K562 treated with DMSO at 1 percent for 4 hours (cell line): Measurements from ENCODE around the gene CASKIN1. TPM values are rescaled to one million over a fixed set of nuclear protein-coding genes. Genes with fewer than 3 reads are reported as not detected.

Experiments used
- total RNA-seq: library from RNA; unstranded; fragments of 300-600 nt; gene quantifications from 2 replicates; pipeline ENCODE4 v1.2.3, GENCODE V29; 2022; ENCODE audit not compliant: insufficient read depth

CASKIN1 gene, protein sequence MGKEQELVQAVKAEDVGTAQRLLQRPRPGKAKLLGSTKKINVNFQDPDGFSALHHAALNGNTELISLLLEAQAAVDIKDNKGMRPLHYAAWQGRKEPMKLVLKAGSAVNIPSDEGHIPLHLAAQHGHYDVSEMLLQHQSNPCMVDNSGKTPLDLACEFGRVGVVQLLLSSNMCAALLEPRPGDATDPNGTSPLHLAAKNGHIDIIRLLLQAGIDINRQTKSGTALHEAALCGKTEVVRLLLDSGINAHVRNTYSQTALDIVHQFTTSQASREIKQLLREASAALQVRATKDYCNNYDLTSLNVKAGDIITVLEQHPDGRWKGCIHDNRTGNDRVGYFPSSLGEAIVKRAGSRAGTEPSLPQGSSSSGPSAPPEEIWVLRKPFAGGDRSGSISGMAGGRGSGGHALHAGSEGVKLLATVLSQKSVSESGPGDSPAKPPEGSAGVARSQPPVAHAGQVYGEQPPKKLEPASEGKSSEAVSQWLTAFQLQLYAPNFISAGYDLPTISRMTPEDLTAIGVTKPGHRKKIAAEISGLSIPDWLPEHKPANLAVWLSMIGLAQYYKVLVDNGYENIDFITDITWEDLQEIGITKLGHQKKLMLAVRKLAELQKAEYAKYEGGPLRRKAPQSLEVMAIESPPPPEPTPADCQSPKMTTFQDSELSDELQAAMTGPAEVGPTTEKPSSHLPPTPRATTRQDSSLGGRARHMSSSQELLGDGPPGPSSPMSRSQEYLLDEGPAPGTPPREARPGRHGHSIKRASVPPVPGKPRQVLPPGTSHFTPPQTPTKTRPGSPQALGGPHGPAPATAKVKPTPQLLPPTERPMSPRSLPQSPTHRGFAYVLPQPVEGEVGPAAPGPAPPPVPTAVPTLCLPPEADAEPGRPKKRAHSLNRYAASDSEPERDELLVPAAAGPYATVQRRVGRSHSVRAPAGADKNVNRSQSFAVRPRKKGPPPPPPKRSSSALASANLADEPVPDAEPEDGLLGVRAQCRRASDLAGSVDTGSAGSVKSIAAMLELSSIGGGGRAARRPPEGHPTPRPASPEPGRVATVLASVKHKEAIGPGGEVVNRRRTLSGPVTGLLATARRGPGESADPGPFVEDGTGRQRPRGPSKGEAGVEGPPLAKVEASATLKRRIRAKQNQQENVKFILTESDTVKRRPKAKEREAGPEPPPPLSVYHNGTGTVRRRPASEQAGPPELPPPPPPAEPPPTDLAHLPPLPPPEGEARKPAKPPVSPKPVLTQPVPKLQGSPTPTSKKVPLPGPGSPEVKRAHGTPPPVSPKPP (N-terminal part only)
- 4.2 and 5.4 TPM in 2 replicates for total RNA-seq

DNA sequence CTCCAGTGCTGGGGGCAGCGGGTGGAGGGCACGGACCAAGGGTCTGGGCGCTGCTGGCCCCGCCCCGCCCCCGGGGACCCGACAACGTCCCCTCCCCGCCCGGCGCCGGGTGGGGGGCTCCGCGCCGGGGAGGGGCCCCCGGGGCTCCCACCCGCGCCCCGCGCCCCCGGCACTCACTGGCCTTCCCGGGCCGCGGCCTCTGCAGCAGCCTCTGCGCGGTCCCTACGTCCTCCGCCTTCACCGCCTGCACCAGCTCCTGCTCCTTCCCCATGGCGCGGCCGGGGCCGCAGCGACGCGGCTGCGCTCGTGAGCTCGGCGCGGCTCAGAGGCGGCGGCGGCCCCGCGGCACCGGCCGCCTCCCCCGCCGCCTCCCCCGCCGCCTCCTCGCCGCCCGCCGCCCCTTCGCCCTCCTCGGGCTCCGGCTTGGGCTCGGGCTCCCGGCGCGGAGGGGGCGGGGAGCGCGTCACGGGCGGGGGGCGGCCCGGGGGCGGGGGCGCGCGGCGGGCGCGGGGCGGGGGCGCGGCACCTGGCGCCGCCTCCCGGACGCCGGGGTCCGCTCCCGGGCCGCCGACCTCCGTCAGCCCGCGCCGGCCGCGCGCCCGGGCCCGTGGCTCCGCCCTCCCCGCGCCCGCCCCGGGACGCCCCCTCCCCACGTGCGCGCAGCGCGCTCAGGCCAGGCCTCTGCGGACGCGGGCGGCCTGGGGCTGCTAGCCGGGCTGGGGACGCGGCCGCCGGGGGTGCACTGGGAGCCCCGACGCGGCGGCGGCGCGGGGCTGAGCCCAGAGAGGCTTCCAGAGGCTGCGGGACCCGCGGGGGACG is at the start of gene CASKIN1:
Gene CASKIN1, minus strand, starts transcription at position 444 of the 819 bp plus-strand sequence. Its CDS starts 173 bp downstream, at position 271.

DNA sequence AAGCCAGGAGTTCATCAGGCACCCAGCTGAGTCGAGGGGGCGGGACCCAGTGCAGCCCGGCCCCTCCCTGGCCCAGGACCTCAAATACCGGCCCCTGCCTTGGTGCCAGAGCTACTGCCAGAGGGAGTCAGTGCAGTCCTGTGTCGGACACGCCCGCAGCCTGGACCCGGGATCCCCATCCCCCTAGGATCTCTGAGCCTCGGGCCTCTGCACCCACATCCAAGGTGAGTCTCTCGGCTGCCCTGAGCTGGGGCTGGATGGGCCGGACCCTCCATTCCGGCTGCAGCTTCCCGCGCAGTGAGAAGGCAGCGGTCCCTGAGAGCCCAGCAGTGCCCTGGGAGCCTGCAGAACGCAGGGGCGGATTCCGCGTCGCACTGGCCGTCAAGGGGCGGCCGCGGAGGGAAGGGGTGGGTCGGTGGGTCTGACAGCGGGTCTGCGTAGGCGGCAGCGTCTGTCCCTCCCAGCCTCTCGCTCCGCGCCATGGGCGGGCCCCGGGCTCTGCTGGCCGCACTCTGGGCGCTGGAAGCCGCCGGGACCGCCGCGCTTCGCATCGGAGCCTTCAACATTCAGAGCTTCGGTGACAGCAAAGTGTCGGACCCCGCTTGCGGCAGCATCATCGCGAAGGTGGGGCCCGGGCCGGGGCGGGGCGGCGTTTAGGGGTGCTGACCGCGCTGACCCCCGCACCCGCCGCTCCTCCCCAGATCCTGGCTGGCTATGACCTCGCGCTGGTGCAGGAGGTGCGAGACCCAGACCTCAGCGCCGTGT is 40.1 kb upstream of the CASKIN1 start, which contains the start of gene DNASE1L2:
Gene DNASE1L2, plus strand, starts transcription at position 108 of the 765 bp plus-strand sequence. Its CDS starts 373 bp downstream, at position 481.

DNA sequence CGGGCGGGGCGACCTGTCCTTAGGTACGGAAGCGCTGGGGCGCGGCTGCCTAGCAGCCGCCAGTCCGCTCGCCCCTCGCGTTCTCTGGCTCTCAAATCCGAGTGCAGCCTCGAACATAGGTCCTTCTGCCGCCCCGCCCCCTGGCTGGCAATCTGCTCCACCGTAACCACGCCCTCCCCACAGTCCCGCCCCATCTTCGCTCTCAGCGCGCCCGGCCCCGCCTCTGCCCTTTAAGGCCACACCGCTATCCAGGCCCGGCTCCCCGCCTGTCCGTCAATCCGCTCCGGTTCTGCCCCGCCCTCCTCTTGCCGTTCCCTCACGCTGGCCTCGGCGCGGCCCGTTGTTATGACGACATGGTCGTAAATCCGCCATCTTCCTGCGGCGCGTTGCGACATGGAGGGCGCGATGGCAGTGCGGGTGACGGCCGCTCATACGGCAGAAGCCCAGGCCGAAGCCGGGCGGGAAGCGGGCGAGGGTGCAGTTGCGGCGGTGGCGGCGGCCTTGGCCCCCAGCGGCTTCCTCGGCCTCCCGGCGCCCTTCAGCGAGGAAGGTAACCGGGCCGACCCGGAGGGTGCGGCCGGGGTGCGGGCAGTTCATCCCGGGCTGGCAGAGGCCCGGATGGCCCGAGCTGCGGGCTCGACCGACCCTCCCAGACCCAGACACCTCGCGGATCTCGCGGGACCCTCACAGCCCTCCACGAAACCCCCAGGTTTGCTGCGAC is 27.0 kb upstream of the CASKIN1 start, which contains the start of gene E4F1:
Gene E4F1, plus strand, starts transcription at position 371 of the 721 bp plus-strand sequence. Its CDS starts 23 bp downstream, at position 394.

DNA sequence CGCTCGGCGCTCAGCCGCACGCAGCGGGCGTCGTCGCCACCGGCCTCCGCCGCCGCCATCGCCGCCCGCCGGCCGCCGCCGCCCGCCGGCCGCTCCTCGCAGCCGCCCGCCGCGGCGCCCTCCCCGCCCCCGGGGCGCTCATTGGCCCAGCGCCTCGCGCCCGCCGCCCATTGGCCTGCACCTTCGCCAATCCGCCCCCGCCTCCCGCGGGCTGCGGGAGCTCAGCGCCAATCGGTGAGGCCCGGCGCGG is 18.2 kb upstream of the CASKIN1 start, which contains the start of gene PGP:
Gene PGP, minus strand, starts transcription at position 122 of the 250 bp plus-strand sequence. Its CDS starts 63 bp downstream, at position 59.

DNA sequence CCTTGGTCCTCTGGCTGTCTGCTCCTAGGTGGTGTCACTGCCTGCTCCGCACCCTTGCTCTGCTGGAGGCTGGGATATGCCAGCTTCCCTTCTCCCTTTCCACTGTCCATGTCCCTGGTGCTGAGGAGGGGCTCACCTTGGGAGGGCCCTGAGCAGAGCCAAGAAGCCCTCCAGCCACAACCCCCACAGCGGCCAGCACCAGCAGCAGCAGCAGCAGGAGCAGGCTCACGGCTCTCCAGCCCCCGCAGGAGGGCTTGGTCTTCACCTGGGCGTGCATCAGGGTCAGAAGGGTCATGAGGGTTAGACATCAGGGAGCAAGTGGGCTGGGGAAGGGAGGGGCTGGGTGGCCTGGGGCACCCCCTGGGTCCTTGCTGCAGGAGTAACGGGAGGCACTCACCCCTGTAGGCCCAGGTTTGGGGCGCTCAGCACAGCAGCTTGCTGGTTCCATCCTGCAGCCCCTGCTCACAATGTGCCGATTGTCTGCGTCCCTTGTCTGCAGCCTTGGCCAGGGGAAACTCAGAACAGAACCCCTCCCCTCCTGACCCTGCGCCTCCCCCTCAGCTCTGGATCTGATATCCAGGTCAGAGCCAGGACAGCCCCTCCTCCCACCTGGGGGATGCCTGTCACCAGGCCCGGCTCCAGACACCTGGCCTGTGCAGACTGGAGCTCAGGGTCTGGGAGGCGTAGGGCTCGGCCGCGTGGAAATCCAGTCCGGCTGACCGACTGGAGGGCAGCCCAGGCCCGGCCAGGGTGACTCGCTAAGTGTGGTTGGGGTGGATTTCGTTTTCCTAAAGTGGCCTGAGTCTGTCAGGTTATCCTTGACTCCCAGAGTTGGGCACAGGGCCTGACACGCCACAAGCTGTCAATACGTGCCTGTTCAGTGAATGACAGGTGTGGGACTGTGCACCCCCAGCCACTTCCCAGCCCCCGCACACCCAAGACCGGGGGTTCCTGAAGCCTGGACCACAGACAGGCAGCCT is 14.3 kb upstream of the CASKIN1 start, which contains the start of gene BRICD5:
Gene BRICD5, minus strand, starts transcription at position 478 of the 980 bp plus-strand sequence. Its CDS starts 30 bp downstream, at position 448.

DNA sequence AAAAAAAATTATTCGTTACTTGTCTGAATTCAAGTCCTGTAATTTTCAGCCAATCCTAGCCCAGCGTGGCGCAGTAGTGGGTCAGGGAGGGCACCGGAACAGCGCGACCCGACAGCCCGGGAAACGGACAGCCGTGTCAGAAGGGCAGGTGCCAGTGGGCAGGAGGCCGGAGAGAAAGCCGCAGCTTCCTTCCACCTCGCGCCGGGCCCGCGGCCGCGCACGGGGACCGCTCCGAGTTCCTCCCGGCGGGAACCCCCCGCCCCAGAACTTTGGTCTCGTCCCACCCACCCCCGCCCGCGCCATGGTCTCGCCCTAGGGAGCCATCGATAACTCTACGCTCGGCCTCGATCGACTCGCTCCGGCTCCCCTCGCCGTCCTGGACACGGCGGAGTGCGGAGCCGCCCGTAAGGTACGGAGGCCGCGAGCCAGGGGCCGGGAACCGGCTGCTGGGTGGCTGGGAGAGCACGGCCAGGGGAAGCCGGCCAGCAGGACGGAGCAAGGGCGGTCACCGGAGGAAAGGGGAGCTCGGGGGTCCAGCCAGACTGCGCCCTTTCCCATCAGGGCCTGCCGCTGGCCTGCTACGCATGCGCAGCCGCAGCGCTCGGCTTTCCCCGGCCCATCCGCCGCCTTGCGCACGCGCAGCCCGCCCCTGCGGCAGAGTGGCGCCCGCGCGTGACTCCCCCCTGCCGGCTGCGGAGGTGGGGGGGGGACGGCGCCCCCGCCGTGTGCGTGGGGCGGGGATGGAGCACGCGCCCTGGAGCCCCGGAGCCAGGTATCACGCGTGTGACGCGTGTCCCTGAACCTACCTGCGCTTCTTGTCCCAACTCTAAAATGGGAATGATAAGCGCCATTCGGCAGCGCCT is 8.9 kb upstream of the CASKIN1 start, which contains the start of gene MLST8:
Gene MLST8, plus strand, starts transcription at position 351 of the 863 bp plus-strand sequence. CDS start 632 bp downstream, outside the sequence.

DNA sequence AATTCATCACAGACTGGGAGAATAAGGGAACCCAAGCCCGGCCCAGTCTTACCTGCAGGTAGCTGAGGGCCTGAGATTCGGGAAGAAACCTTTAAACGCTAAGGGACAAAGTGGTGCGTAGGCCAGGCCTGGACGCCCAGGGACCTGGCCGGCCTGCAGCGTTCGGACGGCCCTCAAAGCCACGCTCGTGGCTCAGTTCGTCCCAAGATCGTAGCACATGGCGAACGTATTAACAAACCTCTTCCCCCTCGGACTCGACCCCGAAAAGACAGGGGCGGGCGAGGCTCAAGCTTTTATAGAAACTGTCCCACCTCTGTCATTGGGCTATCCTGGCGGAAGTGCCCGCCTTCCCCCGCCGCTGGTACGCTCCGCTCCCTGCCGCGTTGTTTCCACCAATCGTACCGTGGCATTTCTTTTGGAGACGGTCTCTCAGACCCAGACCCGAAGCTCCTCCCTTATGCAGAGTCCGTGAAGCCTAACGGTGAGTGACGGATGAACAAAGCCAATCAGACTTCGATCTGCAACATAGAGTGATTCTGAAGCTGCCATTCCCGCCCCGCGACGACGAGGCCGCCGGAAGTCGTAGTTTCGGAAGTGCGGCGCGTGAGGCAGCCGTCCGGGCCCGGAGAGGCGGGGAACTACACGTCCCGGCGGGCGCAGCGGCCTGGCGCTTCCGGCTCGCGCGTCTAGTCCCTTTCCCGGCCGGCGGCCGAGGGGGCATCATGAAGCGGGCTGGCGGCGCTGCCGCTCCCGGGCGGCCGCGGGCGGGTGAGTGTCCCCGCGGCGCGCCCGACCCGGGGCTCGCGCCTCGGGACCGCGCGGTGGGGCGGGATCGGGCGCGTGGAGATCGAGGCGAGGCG is 41.1 kb downstream of the CASKIN1 start, which contains the start of gene TRAF7:
Gene TRAF7, plus strand, starts transcription at position 692 of the 860 bp plus-strand sequence. CDS start 8,139 bp downstream, outside the sequence.

DNA sequence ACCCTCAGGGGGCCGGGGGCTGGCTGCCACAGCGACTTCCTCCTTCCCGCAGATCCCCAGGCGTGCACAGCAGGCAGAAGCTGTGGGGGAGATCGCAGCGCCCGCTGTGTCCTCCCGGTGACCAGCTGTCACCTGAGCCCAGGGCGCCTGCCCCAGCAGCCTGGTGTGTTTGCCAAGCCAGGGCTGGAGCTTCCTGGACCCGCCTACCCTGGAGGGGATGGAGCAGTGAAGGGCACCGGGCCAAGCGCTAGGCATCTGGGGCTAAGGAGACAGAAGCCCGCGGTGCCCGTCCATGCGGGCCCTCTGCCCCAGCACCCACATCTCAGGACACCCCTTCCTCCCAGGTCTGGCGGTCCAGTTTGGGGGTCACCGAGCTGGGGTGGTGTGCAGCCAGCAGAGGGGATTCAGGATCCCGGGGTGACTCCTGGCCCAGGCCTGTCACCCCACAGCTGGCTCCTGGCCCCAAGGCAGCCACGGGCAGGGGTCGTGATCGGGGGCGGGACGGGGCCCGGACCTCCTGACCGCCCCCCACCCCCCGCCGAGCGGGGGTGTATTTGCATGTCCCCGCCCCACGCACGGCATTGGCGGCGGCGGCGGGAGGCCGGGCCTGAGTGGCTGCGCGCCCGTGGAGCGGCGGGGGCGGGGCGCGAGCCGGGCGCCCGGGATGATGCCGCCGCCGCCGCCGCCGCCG is 48.3 kb downstream of the CASKIN1 start, which contains the start of gene RAB26:
Gene RAB26, plus strand, starts transcription at position 645 of the 691 bp plus-strand sequence. CDS start 159 bp downstream, outside the sequence.

DNA sequence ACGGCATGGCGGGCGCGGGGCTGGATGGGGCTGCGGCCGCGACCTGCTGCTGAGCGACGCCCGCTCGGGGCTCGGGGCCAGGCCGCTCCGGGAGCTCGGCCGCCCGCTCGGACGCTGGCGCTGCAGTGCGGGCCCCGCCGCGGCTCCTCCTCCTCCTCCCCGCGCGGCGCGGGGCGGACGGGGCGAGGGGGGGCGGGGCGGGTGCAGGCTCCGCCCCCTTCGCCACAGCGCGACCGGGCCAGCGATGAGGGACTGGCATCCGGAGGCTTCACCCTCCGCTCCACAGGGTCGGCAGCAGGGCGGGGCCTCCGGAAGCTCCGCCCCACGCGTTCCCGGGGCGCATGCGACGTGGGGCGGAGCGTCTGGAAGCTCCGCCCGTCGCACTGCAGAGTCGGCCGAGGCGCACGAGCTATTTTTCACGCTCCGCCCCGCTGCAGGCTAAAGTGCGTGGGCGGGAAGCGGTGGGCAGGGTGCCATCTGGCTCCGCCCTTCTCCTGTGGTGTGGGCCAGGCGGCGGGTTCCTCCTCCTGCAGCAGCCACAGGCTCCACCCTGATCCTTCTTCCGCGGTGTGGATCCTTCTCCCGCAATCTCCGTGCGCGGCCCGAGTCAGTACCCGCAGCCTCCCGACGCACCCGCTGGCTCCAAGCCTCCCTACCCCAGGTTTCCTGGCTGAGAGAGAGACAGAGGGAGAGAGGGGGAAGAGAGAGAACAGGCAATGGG is 60.5 kb downstream of the CASKIN1 start, which contains the start of gene PKD1:
Gene PKD1, minus strand, starts transcription at position 129 of the 721 bp plus-strand sequence. CDS start 209 bp downstream, outside the sequence.

Other genes with a start within 250 kb of the CASKIN1 start
- gene RPL3L, start 241.9 kb downstream of the CASKIN1 start, total RNA-seq: 0.47 TPM in 1 of 2 replicates, not detected in the other
- gene NDUFB10, start 237.1 kb downstream of the CASKIN1 start, total RNA-seq: 214 and 219 TPM in 2 replicates
- gene RPS2, start 231.8 kb downstream of the CASKIN1 start, total RNA-seq: 6,829 and 8,005 TPM in 2 replicates
- not detected in 2 replicates for gene RNF151, start 229.7 kb downstream of the CASKIN1 start, total RNA-seq
- gene TBL3, start 224.6 kb downstream of the CASKIN1 start, total RNA-seq: 41.9 and 47.0 TPM in 2 replicates
- not detected in 2 replicates for gene NOXO1, start 215.1 kb downstream of the CASKIN1 start, total RNA-seq
- 54.4 and 64.7 TPM in 2 replicates for gene GFER, start 212.4 kb downstream of the CASKIN1 start, total RNA-seq
- 30.6 and 35.1 TPM in 2 replicates for gene SYNGR3, start 206.6 kb downstream of the CASKIN1 start, total RNA-seq
- gene ZNF598, start 186.8 kb downstream of the CASKIN1 start, total RNA-seq: 103 and 116 TPM in 2 replicates
- gene NPW, start 176.8 kb downstream of the CASKIN1 start, total RNA-seq: 1.6 and 5.6 TPM in 2 replicates
- gene NHERF2, start 169.7 kb downstream of the CASKIN1 start, total RNA-seq: 28.8 and 29.0 TPM in 2 replicates
- gene NTHL1, start 148.8 kb downstream of the CASKIN1 start, total RNA-seq: 20.7 and 23.3 TPM in 2 replicates
- 42.5 and 52.7 TPM in 2 replicates for gene TSC2, start 148.6 kb downstream of the CASKIN1 start, total RNA-seq
- gene PKD1, start 60.7 kb downstream of the CASKIN1 start, total RNA-seq: 67.2 and 116 TPM in 2 replicates
- gene RAB26, start 48.0 kb downstream of the CASKIN1 start, total RNA-seq: 3.5 and 3.9 TPM in 2 replicates
- gene TRAF7, start 40.8 kb downstream of the CASKIN1 start, total RNA-seq: 103 and 117 TPM in 2 replicates
- gene MLST8, start 8.8 kb upstream of the CASKIN1 start, total RNA-seq: 73.7 and 84.0 TPM in 2 replicates
- gene BRICD5, start 14.3 kb upstream of the CASKIN1 start, total RNA-seq: 4.9 and 16.4 TPM in 2 replicates
- 53.8 and 56.2 TPM in 2 replicates for gene PGP, start 18.2 kb upstream of the CASKIN1 start, total RNA-seq
- gene E4F1, start 27.0 kb upstream of the CASKIN1 start, total RNA-seq: 33.2 and 37.1 TPM in 2 replicates
- 5.4 and 6.1 TPM in 2 replicates for gene DNASE1L2, start 39.8 kb upstream of the CASKIN1 start, total RNA-seq
- 309 and 412 TPM in 2 replicates for gene ECI1, start 55.0 kb upstream of the CASKIN1 start, total RNA-seq
- 182 and 221 TPM in 2 replicates for gene RNPS1, start 71.5 kb upstream of the CASKIN1 start, total RNA-seq
- 18.9 and 25.4 TPM in 2 replicates for gene ABCA3, start 144.1 kb upstream of the CASKIN1 start, total RNA-seq
- 25.8 and 36.2 TPM in 2 replicates for gene CCNF, start 232.8 kb upstream of the CASKIN1 start, total RNA-seq